Measurements from ENCODE around the gene CPSF4L. TPM values are rescaled to one million over a fixed set of nuclear protein-coding genes. Genes with fewer than 3 reads are reported as not detected.
A peak's percentile ranks its signal among the peaks of the same experiment; 100 is the strongest.

The CPSF4L gene
- total RNA-seq, 1 donor from 2014 or later, result not detected

DNA sequence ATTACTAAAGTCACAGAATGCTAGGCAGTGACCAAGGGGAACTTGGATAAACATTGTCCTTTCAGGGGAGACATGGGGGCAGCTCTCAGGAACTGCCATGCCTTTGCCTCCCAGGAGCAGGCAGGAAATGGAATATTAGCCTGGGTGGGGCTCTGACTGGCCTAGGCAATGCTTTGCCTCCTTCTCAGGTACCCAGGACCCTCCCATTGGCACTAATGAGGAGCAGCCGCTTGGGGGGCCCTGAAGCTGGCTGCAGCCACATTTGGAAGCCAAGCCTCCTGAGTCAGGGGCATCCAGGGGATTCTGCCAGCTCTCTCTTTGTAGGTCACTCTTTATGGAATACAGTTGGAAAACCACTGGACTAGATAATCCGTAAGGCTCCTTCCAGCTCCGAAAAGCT lies 5.5 kb downstream of the CPSF4L start:
- Histone ChIP-seq H4K20me1 (ENCODE audit: low read depth) (peaks cover under 1% of the 10 kb centered on the region), H3K27me3 (peaks cover 15% of the 10 kb centered on the region), H3K36me3 (no peaks in the 10 kb centered on the region), H3K4me2 (no peak overlapping the region), H3K4me3 (no peak overlapping the region), H3K4me1 (peaks cover 9% of the 10 kb centered on the region), H3K9me3 (ENCODE audit: low read depth) (no peaks in the 10 kb centered on the region), H3F3A (ENCODE audit: low read depth) (peaks cover 14% of the 10 kb centered on the region), H3K9ac (no peak overlapping the region), H3K27ac (no peak overlapping the region), H2AFZ (replicated peaks) (no peak overlapping the region), H3K79me2 (ENCODE audit: low read depth) (no peaks in the 10 kb centered on the region)
- TF ChIP-seq, protein P1, sequence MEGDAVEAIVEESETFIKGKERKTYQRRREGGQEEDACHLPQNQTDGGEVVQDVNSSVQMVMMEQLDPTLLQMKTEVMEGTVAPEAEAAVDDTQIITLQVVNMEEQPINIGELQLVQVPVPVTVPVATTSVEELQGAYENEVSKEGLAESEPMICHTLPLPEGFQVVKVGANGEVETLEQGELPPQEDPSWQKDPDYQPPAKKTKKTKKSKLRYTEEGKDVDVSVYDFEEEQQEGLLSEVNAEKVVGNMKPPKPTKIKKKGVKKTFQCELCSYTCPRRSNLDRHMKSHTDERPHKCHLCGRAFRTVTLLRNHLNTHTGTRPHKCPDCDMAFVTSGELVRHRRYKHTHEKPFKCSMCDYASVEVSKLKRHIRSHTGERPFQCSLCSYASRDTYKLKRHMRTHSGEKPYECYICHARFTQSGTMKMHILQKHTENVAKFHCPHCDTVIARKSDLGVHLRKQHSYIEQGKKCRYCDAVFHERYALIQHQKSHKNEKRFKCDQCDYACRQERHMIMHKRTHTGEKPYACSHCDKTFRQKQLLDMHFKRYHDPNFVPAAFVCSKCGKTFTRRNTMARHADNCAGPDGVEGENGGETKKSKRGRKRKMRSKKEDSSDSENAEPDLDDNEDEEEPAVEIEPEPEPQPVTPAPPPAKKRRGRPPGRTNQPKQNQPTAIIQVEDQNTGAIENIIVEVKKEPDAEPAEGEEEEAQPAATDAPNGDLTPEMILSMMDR (IDR thresholded peaks at IDR 0.05), result no peak
- TF ChIP-seq EZH2phosphoT487 (IDR thresholded peaks at IDR 0.05) (no peak), EZH2 (IDR thresholded peaks at IDR 0.05) (no peak)
- peak; percentile 20 for DNase-seq (ENCODE audit: low spot score)
- no peak overlapping the region for H3K4me3 Mint-ChIP-seq
- H3K36me3 Mint-ChIP-seq, result no peaks in the 10 kb centered on the region
- peaks cover 21% of the 10 kb centered on the region for H3K4me1 Mint-ChIP-seq
- no peaks in the 10 kb centered on the region for H3K9me3 Mint-ChIP-seq
- H3K27me3 Mint-ChIP-seq (ENCODE audit: insufficient read depth, low read depth), result peaks cover 5% of the 10 kb centered on the region
- H3K27ac Mint-ChIP-seq, result peak overlapping the region; percentile 69

DNA sequence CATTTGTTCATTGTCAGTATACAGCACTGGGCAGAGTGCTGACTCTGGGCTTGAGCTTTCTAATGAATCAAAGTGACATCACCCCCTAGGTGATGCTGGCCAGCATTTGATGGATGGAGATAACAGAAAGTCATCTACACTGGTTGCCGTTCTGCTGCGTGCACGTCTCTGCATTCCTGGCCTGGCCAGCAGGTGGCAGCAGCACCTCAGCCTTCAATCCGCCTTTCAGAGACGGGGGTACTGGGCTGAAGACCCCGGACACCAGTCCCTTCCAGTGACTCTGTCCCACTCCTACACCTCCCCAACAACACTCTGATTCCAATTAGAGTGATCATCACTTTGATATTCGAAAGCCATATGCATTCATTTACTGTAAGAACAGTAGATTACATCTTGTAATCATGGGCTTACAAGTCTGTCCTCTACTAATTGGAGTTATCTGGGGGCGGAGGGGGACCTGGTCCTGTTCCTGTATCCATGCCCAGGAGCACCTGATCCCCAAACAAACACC lies 6.0 kb downstream of the CPSF4L start:
- H3K9ac ChIP-seq, result no peak overlapping the region
- H3K4me1 ChIP-seq, result peaks cover 9% of the 10 kb centered on the region
- no peaks in the 10 kb centered on the region for H3K9me3 ChIP-seq (ENCODE audit: low read depth)
- no peaks in the 10 kb centered on the region for H3K79me2 ChIP-seq (ENCODE audit: low read depth)
- Mint-ChIP-seq H3K9me3 (no peaks in the 10 kb centered on the region), H3K36me3 (no peaks in the 10 kb centered on the region), H3K4me3 (no peak overlapping the region), H3K27ac (peak overlapping the region; percentile 69), H3K4me1 (peaks cover 23% of the 10 kb centered on the region), H3K27me3 (ENCODE audit: insufficient read depth, low read depth) (peaks cover 6% of the 10 kb centered on the region)
- H3K36me3 ChIP-seq, result no peaks in the 10 kb centered on the region
- H3K4me2 ChIP-seq, result no peak overlapping the region
- H3K4me3 ChIP-seq, result no peak overlapping the region
- DNase-seq (ENCODE audit: low spot score), result peak; percentile 78
- H3K27me3 ChIP-seq, result peaks cover 15% of the 10 kb centered on the region
- no peak overlapping the region for H3K27ac ChIP-seq
- H2AFZ ChIP-seq (replicated peaks), result no peak overlapping the region
- TF ChIP-seq EZH2phosphoT487 (IDR thresholded peaks at IDR 0.05) (no peak), EZH2 (IDR thresholded peaks at IDR 0.05) (no peak)
- TF ChIP-seq, protein P1 (IDR thresholded peaks at IDR 0.05), result peak; percentile 99
- H3F3A ChIP-seq (ENCODE audit: low read depth), result peaks cover 15% of the 10 kb centered on the region
- H4K20me1 ChIP-seq (ENCODE audit: low read depth), result peaks cover 5% of the 10 kb centered on the region

DNA sequence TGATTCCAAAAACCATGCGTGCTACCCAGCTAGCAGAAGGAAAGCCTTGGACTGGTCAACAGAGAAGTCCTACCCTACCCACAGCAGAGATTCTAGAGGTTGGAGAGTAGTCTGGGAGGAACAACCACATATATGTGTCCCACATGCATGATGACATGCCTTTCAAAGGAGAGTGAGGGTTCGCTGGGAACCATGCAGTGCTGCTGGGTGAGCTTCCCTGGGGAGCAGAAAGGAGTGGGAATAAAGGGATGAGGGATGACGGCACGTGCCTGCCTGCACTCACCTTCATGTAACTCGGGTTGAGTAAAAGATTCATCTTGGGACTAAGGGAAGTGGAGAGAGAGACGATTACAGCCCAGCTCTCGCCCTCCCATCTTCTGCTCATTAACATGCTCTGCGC lies 9.8 kb downstream of the CPSF4L start:
- Histone ChIP-seq H3K79me2 (ENCODE audit: low read depth) (no peaks in the 10 kb centered on the region), H3K9me3 (ENCODE audit: low read depth) (no peaks in the 10 kb centered on the region), H3F3A (ENCODE audit: low read depth) (peaks cover 19% of the 10 kb centered on the region), H2AFZ (replicated peaks) (no peak overlapping the region), H3K4me2 (no peak overlapping the region), H4K20me1 (ENCODE audit: low read depth) (peaks cover 6% of the 10 kb centered on the region), H3K9ac (no peak overlapping the region), H3K36me3 (no peaks in the 10 kb centered on the region), H3K27ac (no peak overlapping the region), H3K27me3 (peaks cover 15% of the 10 kb centered on the region), H3K4me1 (peaks cover 9% of the 10 kb centered on the region), H3K4me3 (no peak overlapping the region)
- Mint-ChIP-seq H3K4me1 (peaks cover 20% of the 10 kb centered on the region), H3K36me3 (peaks cover 5% of the 10 kb centered on the region), H3K27me3 (ENCODE audit: insufficient read depth, low read depth) (peaks cover 2% of the 10 kb centered on the region), H3K27ac (no peak overlapping the region), H3K4me3 (no peak overlapping the region), H3K9me3 (no peaks in the 10 kb centered on the region)
- DNase-seq (ENCODE audit: low spot score), result no peak
- TF ChIP-seq, protein P1 (IDR thresholded peaks at IDR 0.05), result no peak
- TF ChIP-seq EZH2phosphoT487 (IDR thresholded peaks at IDR 0.05) (no peak), EZH2 (IDR thresholded peaks at IDR 0.05) (no peak)

Data from neural progenitor cell (in vitro differentiated cells).